Natural killer cell (primary cell): ENCODE data around the gene NAPB. TPM values are rescaled to one million over a fixed set of nuclear protein-coding genes. Genes with fewer than 3 reads are reported as not detected.

Source experiments
- ATAC-seq, 3 donors: fragments of 150-1000 bp in 2 of 3; fragments of 200-7000 bp in 1 of 3; cut with Tn5 transposase; 1 replicate in 1 of 3; 2 replicates in 2 of 3; pipeline ENCODE4 v1.10.0; 2021; ENCODE audit warnings: mild to moderate bottlenecking in 2 of 3, moderate library complexity in 2 of 3
- DNase-seq, 2 donors: peaks; one replicate each; pipeline versions ENCODE4 v3.0.0 to v3.0.0-alpha.2; 2013 to 2021; ENCODE audit warnings: mixed read lengths in 1 of 2
- H3K27ac ChIP-seq: one replicate; pipeline ENCODE4 v1.5.1; 2013; ENCODE audit warnings: mild to moderate bottlenecking, low read length
- H3K27me3 ChIP-seq: one replicate; pipeline ENCODE4 v1.6.1; 2013; ENCODE audit warnings: low read length; ENCODE audit not compliant: control insufficient read depth, insufficient read depth
- H3K36me3 ChIP-seq: one replicate; pipeline ENCODE4 v1.6.1; 2013; ENCODE audit warnings: low read length; ENCODE audit not compliant: control insufficient read depth, insufficient read depth
- H3K4me1 ChIP-seq: one replicate; pipeline ENCODE4 v1.6.1; 2013; ENCODE audit warnings: low read length; ENCODE audit not compliant: control insufficient read depth, insufficient read depth
- H3K4me3 ChIP-seq: one replicate; pipeline ENCODE4 v1.5.1; 2013; ENCODE audit warnings: low read length
- H3K9me3 ChIP-seq: one replicate; pipeline ENCODE4 v1.6.1; 2013; ENCODE audit warnings: low read length; ENCODE audit not compliant: control insufficient read depth, insufficient read depth
- H3K27ac Mint-ChIP-seq, 2 donors: one replicate each; pipeline ENCODE4 v1.8.0; 2022; ENCODE audit warnings: mild to moderate bottlenecking in 2 of 2, mixed read lengths in 2 of 2, moderate library complexity in 1 of 2
- H3K27me3 Mint-ChIP-seq, 2 donors: one replicate each; pipeline ENCODE4 v1.8.0; 2022; ENCODE audit warnings: low read depth in 2 of 2, mixed read lengths in 2 of 2
- H3K36me3 Mint-ChIP-seq: one replicate; pipeline ENCODE4 v1.8.0; 2022; ENCODE audit warnings: mixed read lengths
- H3K4me1 Mint-ChIP-seq, 2 donors: one replicate each; pipeline ENCODE4 v1.8.0; 2022; ENCODE audit warnings: mixed read lengths in 2 of 2
- H3K4me3 Mint-ChIP-seq: one replicate; pipeline ENCODE4 v1.8.0; 2022; ENCODE audit warnings: mild to moderate bottlenecking, moderate library complexity, mixed read lengths
- H3K9me3 Mint-ChIP-seq, 2 donors: one replicate each; pipeline ENCODE4 v1.8.0; 2022; ENCODE audit warnings: mixed read lengths in 2 of 2
- CTCF ChIP-seq: fragments of 200-600 bp; IDR thresholded peaks from one replicate; pipeline ENCODE4 v1.8.0; 2022; ENCODE audit warnings: antibody characterized with exemption
- WGBS: methylation state at CpG from one replicate; pipeline ENCODE4 v1.1.7; 2013; ENCODE audit warnings: missing lambda C conversion rate; ENCODE audit not compliant: insufficient coverage; 5-methylcytosine and 5-hydroxymethylcytosine counted together
- intact Hi-C: fragments of 100-400 bp; cut with micrococcal nuclease; formaldehyde crosslinking; loops from one replicate; pipeline ENCODE4 v1.14.2; 2022
- total RNA-seq, 4 donors: library from RNA; stranded (reverse); fragments of 120-200 nt in 1 of 4; gene quantifications; one replicate each; pipeline versions ENCODE4 v1.2.3 to v1.2.4, GENCODE V29; 2013 to 2022

Gene NAPB
- total RNA-seq, 3 donors from 2014 or later (not counting 1 experiment from before 2014, with no cell fraction given): 22.8 to 23.9 (median 22.9) TPM

GRCh38 chr20:23415959-23416583 lies 5.2 kb downstream of the NAPB start:
- WGBS: 50% methylated on average over 5 of the region's 6 CpGs
- Mint-ChIP-seq H3K27me3 (no peaks in the 10 kb centered on the region), H3K4me1 (peaks cover 57 to 61% of the 10 kb centered on the region in 2 donors), H3K9me3 (no peaks in the 10 kb centered on the region), H3K36me3 (no peaks in the 10 kb centered on the region), H3K27ac (peak overlapping the region; percentile 66 to 74), H3K4me3 (peak overlapping the region; percentile 84)
- intact Hi-C loops: no loop called here
- no peak overlapping the region for H3K27ac ChIP-seq
- H3K27me3 ChIP-seq: no peaks in the 10 kb centered on the region
- no peaks in the 10 kb centered on the region for H3K36me3 ChIP-seq
- no peaks in the 10 kb centered on the region for H3K9me3 ChIP-seq
- H3K4me3 ChIP-seq: no peak overlapping the region
- DNase-seq (peak; percentile 33 to 68), ATAC-seq (peak; percentile 62 to 81 (median 74))
- peaks cover 21% of the 10 kb centered on the region for H3K4me1 ChIP-seq
- TF ChIP-seq CTCF: no peak

- H3K4me3 ChIP-seq: no peak overlapping the region
- Mint-ChIP-seq H3K4me3 (peak overlapping the region; percentile 84), H3K9me3 (no peaks in the 10 kb centered on the region), H3K27ac (peak overlapping the region; percentile 66 to 74), H3K4me1 (peaks cover 62 to 66% of the 10 kb centered on the region in 2 donors), H3K36me3 (no peaks in the 10 kb centered on the region), H3K27me3 (no peaks in the 10 kb centered on the region)
- intact Hi-C loops: no loop called here
- H3K27ac ChIP-seq: no peak overlapping the region
- 69% methylated on average over 4 of the region's 5 CpGs for WGBS
- no peaks in the 10 kb centered on the region for H3K36me3 ChIP-seq
- no peak for DNase-seq
- no peaks in the 10 kb centered on the region for H3K27me3 ChIP-seq
- H3K4me1 ChIP-seq: peaks cover 21% of the 10 kb centered on the region
- ATAC-seq: peak; percentile 8 to 28 (median 22)
- H3K9me3 ChIP-seq: no peaks in the 10 kb centered on the region
- TF ChIP-seq CTCF: no peak
These were observed 5.7 kb downstream of the NAPB start for GRCh38 chr20:23415555-23415954.

DNA sequence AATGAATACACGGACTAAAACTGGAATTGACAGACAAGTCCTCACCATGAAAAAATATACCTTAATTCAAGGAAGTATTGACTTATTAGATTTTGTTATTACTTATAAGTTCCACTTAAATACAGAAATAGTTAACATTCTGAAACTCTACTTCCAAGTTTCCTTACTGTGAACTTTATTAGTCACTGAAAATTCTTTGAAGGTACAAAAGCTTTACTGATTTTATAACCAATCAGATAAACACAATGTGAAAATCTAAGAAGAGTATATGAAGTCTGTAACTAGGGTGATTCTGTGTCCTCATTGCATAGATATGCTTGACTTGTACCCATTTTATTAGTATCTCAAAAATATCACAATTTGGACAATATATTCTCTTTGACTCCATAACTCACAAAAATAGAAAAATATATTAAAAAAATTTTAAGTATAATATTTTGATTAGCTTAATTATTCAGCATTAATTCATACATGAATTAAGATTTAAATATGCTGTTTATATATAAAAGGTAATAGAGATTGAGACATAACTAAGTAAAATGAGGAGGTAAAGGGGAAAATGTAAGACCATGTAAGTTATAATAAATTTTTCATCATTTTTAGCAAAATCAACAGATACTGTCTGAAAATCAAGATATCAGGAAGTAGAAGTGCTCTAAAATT lies 6.6 kb downstream of the NAPB start:
- TF ChIP-seq CTCF: no peak
- H3K27me3 Mint-ChIP-seq: no peaks in the 10 kb centered on the region
- Histone ChIP-seq H3K4me3 (no peak overlapping the region), H3K36me3 (no peaks in the 10 kb centered on the region), H3K4me1 (peaks cover 17% of the 10 kb centered on the region), H3K9me3 (no peaks in the 10 kb centered on the region), H3K27ac (no peak overlapping the region), H3K27me3 (no peaks in the 10 kb centered on the region)
- H3K27ac Mint-ChIP-seq: peak overlapping the region in 1 of 2 donors; percentile 74
- H3K36me3 Mint-ChIP-seq: no peaks in the 10 kb centered on the region
- intact Hi-C loops: no loop called here
- H3K9me3 Mint-ChIP-seq: no peaks in the 10 kb centered on the region
- peaks cover 64 to 69% of the 10 kb centered on the region in 2 donors for H3K4me1 Mint-ChIP-seq
- ATAC-seq: no peak
- DNase-seq: no peak
- no CpG with 5 or more reads among the region's 1 CpG for WGBS
- H3K4me3 Mint-ChIP-seq: peak overlapping the region; percentile 47
